NB4 (cell line): ENCODE results near the gene TRDN.

Source experiments
- DNase-seq: peaks from one replicate; pipeline ENCODE4 v3.0.0; 2010; ENCODE audit warnings: low read depth
- H3K4me3 ChIP-seq: one replicate; pipeline ENCODE4 v1.5.1; 2011; ENCODE audit warnings: mild to moderate bottlenecking, low read depth, low read length, moderate library complexity
- MYC ChIP-seq: IDR thresholded peaks from 2 replicates; pipeline ENCODE4 v1.6.1; 2011; ENCODE audit warnings: low read depth, low read length
- POLR2A ChIP-seq: IDR thresholded peaks from 2 replicates; pipeline ENCODE4 v1.6.1; 2011; ENCODE audit warnings: mild to moderate bottlenecking; ENCODE audit not compliant: insufficient read length; ENCODE audit errors: extremely low read depth
- TF ChIP-seq, protein P1 (sequence below): IDR thresholded peaks from 2 replicates; pipeline ENCODE4 v1.6.1; 2011; ENCODE audit warnings: low read depth, low read length
- TF ChIP-seq, protein P2 (sequence below): IDR thresholded peaks from one replicate; pipeline ENCODE4 v1.5.1; 2012; ENCODE audit warnings: low read depth, low read length

TRDN gene

DNA sequence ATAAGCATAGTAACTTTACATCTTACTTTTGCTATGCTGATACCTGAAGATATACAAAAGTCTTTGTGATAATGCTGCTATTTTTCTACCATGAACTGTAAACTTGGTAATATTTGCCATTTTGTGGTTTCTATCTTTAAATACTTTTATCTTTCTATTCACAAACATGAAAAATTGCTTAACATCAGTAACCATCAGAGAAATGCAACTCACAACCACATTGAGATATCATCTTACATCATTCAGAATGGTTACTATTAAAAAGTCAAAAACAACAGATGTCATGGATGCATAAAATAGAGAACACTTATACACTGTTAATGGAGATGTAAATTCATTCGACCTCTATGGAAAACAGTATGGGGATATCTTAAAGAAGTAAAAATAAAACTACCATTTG lies 112.0 kb downstream of the TRDN start:
- no peak overlapping the region for H3K4me3 ChIP-seq
- TF ChIP-seq, protein P1, sequence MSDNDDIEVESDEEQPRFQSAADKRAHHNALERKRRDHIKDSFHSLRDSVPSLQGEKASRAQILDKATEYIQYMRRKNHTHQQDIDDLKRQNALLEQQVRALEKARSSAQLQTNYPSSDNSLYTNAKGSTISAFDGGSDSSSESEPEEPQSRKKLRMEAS = no peak
- no peak for TF ChIP-seq MYC
- no peak for TF ChIP-seq POLR2A
- TF ChIP-seq, protein P2, sequence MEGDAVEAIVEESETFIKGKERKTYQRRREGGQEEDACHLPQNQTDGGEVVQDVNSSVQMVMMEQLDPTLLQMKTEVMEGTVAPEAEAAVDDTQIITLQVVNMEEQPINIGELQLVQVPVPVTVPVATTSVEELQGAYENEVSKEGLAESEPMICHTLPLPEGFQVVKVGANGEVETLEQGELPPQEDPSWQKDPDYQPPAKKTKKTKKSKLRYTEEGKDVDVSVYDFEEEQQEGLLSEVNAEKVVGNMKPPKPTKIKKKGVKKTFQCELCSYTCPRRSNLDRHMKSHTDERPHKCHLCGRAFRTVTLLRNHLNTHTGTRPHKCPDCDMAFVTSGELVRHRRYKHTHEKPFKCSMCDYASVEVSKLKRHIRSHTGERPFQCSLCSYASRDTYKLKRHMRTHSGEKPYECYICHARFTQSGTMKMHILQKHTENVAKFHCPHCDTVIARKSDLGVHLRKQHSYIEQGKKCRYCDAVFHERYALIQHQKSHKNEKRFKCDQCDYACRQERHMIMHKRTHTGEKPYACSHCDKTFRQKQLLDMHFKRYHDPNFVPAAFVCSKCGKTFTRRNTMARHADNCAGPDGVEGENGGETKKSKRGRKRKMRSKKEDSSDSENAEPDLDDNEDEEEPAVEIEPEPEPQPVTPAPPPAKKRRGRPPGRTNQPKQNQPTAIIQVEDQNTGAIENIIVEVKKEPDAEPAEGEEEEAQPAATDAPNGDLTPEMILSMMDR = no peak
- no peak for DNase-seq

DNA sequence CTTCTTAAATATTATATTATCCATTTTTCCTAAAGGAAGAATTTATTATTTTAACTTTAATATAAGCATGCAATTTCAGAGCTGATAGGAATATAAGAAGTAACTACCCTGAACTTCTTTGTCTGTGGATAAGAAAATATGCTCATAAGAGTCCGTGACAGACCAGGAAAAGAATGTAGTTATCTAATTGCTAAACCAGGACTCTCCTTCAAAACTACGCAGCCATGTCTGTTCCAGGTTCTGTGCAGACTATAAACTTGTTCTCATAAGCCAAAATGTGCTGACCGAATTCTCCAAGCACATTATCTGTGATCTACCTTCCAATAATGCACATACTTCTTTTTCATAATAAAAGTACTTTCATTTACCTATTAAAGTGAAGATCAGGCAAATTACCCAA lies 116.5 kb downstream of the TRDN start:
- no peak overlapping the region for H3K4me3 ChIP-seq
- no peak for DNase-seq
- TF ChIP-seq, protein P2 = no peak
- TF ChIP-seq, protein P1 = no peak
- no peak for TF ChIP-seq MYC
- TF ChIP-seq POLR2A = no peak

DNA sequence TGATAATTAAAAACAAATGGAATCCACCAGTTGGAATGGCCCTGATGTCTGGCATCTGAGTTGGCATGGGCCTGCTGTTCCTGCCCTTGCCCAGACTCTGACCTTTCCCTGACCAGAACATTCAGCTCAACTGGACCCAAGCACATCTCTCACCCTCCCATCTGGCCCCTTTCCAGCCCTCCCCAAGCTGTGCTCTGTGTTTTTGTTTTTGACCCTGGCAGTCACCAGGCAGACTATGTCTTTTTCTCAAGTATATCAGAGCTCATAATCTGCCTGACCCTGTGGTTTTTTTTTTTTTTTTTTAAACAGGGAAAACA lies 117.6 kb downstream of the TRDN start:
- H3K4me3 ChIP-seq = no peak overlapping the region
- DNase-seq = no peak
- no peak for TF ChIP-seq POLR2A
- TF ChIP-seq, protein P2 = no peak
- TF ChIP-seq MYC = no peak
- TF ChIP-seq, protein P1 = no peak

DNA sequence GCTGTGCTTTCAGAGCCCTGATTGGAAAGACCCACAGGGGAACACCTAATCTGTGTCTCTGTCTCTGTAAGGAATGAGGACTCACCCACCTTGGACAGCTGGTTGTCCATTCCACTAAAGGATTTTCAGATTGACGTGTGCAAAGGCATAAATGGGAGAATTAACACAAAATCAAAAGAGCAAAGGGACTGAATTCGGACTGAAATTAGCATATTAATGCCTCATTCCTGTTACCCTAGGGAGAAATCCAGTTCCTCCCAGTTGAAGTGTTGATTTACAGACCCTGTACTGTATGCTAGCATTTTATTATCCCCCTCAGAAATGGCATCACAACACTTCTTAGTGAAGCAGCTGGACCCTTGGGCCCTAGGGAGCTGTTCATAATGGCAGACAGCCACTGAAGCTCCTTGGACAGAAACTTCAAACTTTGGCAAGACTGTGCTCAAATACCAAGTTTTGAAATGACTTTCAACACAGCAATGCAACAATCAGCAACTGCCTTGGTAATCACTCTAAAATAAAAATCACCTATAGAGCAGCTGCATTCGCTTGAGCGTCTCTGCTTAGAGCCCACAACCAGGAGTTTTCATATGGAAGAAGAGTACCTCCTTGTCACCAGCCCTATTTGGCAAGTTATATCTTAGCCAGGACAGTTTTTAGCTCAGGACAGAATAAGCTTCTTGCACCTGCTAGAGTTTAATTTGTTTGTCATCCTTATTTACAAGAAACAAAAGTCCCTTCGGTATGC lies 118.1 kb downstream of the TRDN start:
- TF ChIP-seq, protein P1 = no peak
- TF ChIP-seq MYC (no peak), POLR2A (no peak)
- TF ChIP-seq, protein P2 = no peak
- no peak overlapping the region for H3K4me3 ChIP-seq
- DNase-seq = no peak

DNA sequence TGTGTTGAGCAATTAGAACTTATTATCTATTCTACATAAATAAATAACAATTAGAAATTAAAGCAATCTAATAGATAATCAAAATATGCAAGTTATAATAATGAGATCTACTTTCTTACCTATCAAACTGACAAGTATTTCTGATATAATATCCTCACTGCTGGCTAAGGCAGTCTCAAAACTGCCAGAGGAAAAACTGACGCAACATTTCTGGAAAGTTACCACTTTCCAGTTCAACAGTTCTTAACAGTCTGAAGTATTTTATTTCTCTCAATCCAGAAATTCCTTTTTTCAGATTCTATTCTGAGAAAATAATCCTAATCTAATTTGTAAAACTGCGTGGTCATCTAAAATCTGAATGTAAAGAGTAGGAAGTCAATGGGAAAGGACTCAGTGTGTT lies 121.0 kb downstream of the TRDN start:
- no peak for DNase-seq
- TF ChIP-seq POLR2A (no peak), MYC (no peak)
- TF ChIP-seq, protein P2 = no peak
- TF ChIP-seq, protein P1 = no peak
- H3K4me3 ChIP-seq = no peak overlapping the region

DNA sequence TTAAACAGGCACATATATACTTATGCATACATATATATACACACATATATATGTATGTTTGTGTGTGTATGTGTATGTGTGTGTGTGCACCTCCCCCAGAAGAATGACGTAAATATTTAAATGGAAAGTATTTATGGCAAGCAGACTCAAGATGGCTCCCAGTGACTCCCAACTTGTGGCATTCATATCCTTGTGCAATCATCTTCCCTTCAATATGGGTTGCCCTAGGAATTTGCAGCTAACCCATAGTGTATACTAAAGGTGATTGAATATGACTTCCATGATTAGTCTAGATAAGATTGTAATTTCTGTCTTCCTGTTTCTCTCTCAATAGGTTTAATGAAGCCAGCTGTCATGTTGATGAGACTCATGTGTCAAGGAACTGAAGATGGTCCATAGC lies 127.6 kb downstream of the TRDN start:
- no peak overlapping the region for H3K4me3 ChIP-seq
- DNase-seq = no peak
- TF ChIP-seq, protein P2 = no peak
- no peak for TF ChIP-seq POLR2A
- TF ChIP-seq, protein P1 = no peak
- TF ChIP-seq MYC = no peak
